Endothelial cell of umbilical vein (primary cell): ENCODE results near the gene SLC22A7. TPM values are rescaled to one million over a fixed set of nuclear protein-coding genes. Genes with fewer than 3 reads are reported as not detected.

Experiments
- BruUV-seq: library from RNA; stranded (reverse); fragments of 400-500 nt; replicated peaks from 2 replicates; lab custom pipeline; 2021; lab: Mats Ljungman, UMichigan
- CTCF ChIA-PET: fragments of 300-600, 350-600 bp; sonication (Branson Sonifier 250); formaldehyde crosslinking; loops from one replicate; lab custom pipeline; 2021; ENCODE audit warnings: antibody characterized with exemption, inconsistent platforms; lab: Charles Lee
- POLR2A ChIA-PET: fragments of 300-600, 350-600 bp; sonication (Branson Sonifier 250); formaldehyde crosslinking; loops from one replicate; lab custom pipeline; 2021; ENCODE audit warnings: antibody characterized with exemption, inconsistent platforms; lab: Charles Lee
- DNase-seq: peaks from one replicate; pipeline ENCODE4 v3.0.0-alpha.2; 2011; ENCODE audit warnings: low read depth, low spot score
- FAIRE-seq: peaks from 2 replicates; lab custom pipeline; 2011; peaks lifted over from hg19 to GRCh38; lab: Jason Lieb, UNC
- H2AFZ ChIP-seq: 2 replicates; pipeline ENCODE4 v1.6.0; 2012; ENCODE audit warnings: low read depth, low read length, control low read depth, inconsistent platforms
- H3K27ac ChIP-seq: 2 replicates; pipeline ENCODE4 v1.5.1; 2011; ENCODE audit warnings: low read depth, mild to moderate bottlenecking, control low read depth, low read length, moderate library complexity; ENCODE audit not compliant: insufficient read depth
- H3K27me3 ChIP-seq, 2 experiments: 2 replicates each; pipeline versions ENCODE4 v1.6.0 to v1.6.1; 2011; ENCODE audit warnings: low read length in 2 of 2, mixed read lengths in 1 of 2; ENCODE audit not compliant: control insufficient read depth in 2 of 2, insufficient read depth in 2 of 2
- H3K36me3 ChIP-seq, 2 experiments: 2 replicates in 1 of 2; 3 replicates in 1 of 2; pipeline ENCODE4 v1.5.1; 2011; ENCODE audit warnings: low read length in 2 of 2, mild to moderate bottlenecking in 1 of 2, moderate library complexity in 1 of 2; ENCODE audit not compliant: control insufficient read depth in 2 of 2, insufficient read depth in 2 of 2; ENCODE audit errors: extremely low read depth in 1 of 2
- H3K4me1 ChIP-seq: 3 replicates; pipeline ENCODE4 v1.5.1; 2011; ENCODE audit warnings: mild to moderate bottlenecking, low read length; ENCODE audit not compliant: control insufficient read depth, insufficient read depth; ENCODE audit errors: extremely low read depth
- H3K4me2 ChIP-seq: 2 replicates; pipeline ENCODE4 v1.6.1; 2011; ENCODE audit warnings: low read length, control low read depth, mixed read lengths; ENCODE audit not compliant: insufficient read depth
- H3K4me3 ChIP-seq, 3 experiments: fragments of 200-600 bp in 1 of 3; sonication (generic), shearing (Covaris generic) in 1 of 3; replicated peaks in 1 of 3; 2 replicates each; pipeline ENCODE4 v1.5.1; 2011 to 2016; ENCODE audit warnings: control low read depth in 3 of 3, low read length in 3 of 3, mild to moderate bottlenecking in 2 of 3, inconsistent platforms in 1 of 3, low read depth in 1 of 3, moderate library complexity in 1 of 3; ENCODE audit not compliant: insufficient read depth in 1 of 3
- H3K79me2 ChIP-seq: 2 replicates; pipeline ENCODE4 v1.6.0; 2012; ENCODE audit warnings: low read length, inconsistent platforms; ENCODE audit not compliant: control insufficient read depth, insufficient read depth
- H3K9ac ChIP-seq: replicated peaks from 2 replicates; pipeline ENCODE3; 2011; ENCODE audit warnings: low read length, control low read depth; ENCODE audit not compliant: insufficient read depth; ENCODE audit errors: extremely low read depth
- H3K9me1 ChIP-seq: replicated peaks from 3 replicates; pipeline ENCODE4 v1.6.0; 2011; ENCODE audit warnings: mild to moderate bottlenecking, low read length; ENCODE audit not compliant: control insufficient read depth, insufficient read depth; ENCODE audit errors: extremely low read depth
- H3K9me3 ChIP-seq: replicated peaks from 2 replicates; pipeline ENCODE4 v1.5.1; 2012; ENCODE audit warnings: low read length, inconsistent platforms; ENCODE audit not compliant: control insufficient read depth, insufficient read depth
- H4K20me1 ChIP-seq: replicated peaks from 2 replicates; pipeline ENCODE3; 2011; ENCODE audit warnings: mild to moderate bottlenecking, low read length; ENCODE audit not compliant: control insufficient read depth, insufficient read depth; ENCODE audit errors: extremely low read depth
- EZH2 ChIP-seq: IDR thresholded peaks from 2 replicates; pipeline ENCODE4 v1.6.1; 2012; ENCODE audit warnings: borderline replicate concordance, low read depth, mild to moderate bottlenecking, moderate library complexity, low read length, inconsistent platforms; ENCODE audit not compliant: severe bottlenecking
- FOS ChIP-seq: IDR thresholded peaks from 2 replicates; pipeline ENCODE4 v1.6.1; 2011; ENCODE audit warnings: mild to moderate bottlenecking, low read length, moderate library complexity, borderline replicate concordance; ENCODE audit not compliant: insufficient read depth
- GATA2 ChIP-seq: IDR thresholded peaks from 2 replicates; pipeline ENCODE4 v1.7.0; 2011; ENCODE audit warnings: low read depth, mild to moderate bottlenecking, moderate library complexity, mixed read lengths, low read length; ENCODE audit not compliant: insufficient read length, insufficient read depth
- JUN ChIP-seq: IDR thresholded peaks from 2 replicates; pipeline ENCODE4 v1.6.1; 2011; ENCODE audit warnings: borderline replicate concordance, low read depth; ENCODE audit not compliant: insufficient read length, insufficient read depth
- MYC ChIP-seq: IDR thresholded peaks from one replicate; pipeline ENCODE4 v1.6.1; 2011; ENCODE audit warnings: mild to moderate bottlenecking, low read depth, low read length
- POLR2A ChIP-seq: IDR thresholded peaks from 2 replicates; pipeline ENCODE4 v1.6.1; 2012; ENCODE audit warnings: low read depth, mild to moderate bottlenecking, control low read depth, low read length
- POLR2AphosphoS5 ChIP-seq: IDR thresholded peaks from 2 replicates; pipeline ENCODE4 v1.6.1; 2012; ENCODE audit warnings: low read depth, mild to moderate bottlenecking, control low read depth, low read length, moderate library complexity; ENCODE audit not compliant: insufficient read depth
- dilution Hi-C: fragments of 300-500 bp; cut with MboI; formaldehyde crosslinking; loops from one replicate; pipeline ENCODE4 v1.15.0; 2019; ENCODE audit warnings: low sequenced_read_pairs; ENCODE audit not compliant: extremely low pct_ligation_motif_present
- intact Hi-C: fragments of 100-400 bp; cut with micrococcal nuclease; formaldehyde crosslinking; loops from one replicate; pipeline ENCODE4 v1.10.0; 2022
- polyA plus RNA-seq, 4 experiments: library from polyadenylated mRNA; depleted of rRNA in 3 of 4; stranded (reverse) in 3 of 4; unstranded in 1 of 4; fragments of >200 nt; gene quantifications; 2 replicates each; pipeline versions ENCODE4 v1.2.1 to v1.2.3, GENCODE V29; 2011 to 2012; ENCODE audit warnings: missing spikeins in 1 of 4
- total RNA-seq: library from RNA; stranded (reverse); gene quantifications from 2 replicates; pipeline ENCODE4 v1.2.3, GENCODE V29; 2021
- TF ChIP-seq, protein P1 (sequence below), 2 donors: IDR thresholded peaks; 1 replicate in 1 of 2; 2 replicates in 1 of 2; pipeline ENCODE4 v1.5.1; 2011; ENCODE audit warnings: low read length in 2 of 2, mild to moderate bottlenecking in 2 of 2, moderate library complexity in 2 of 2, control low read depth in 1 of 2, inconsistent platforms in 1 of 2, low read depth in 1 of 2; ENCODE audit not compliant: insufficient read depth in 1 of 2; ENCODE audit errors: extremely low read depth in 1 of 2
- TF ChIP-seq, protein P2 (sequence below): IDR thresholded peaks from 2 replicates; pipeline ENCODE4 v1.6.1; 2011; ENCODE audit not compliant: insufficient read depth, insufficient read length

SLC22A7 gene
- total and polyA plus RNA-seq, 2 donors (not counting 3 experiments of a cell fraction or from before 2014, with no cell fraction given): not detected

DNA sequence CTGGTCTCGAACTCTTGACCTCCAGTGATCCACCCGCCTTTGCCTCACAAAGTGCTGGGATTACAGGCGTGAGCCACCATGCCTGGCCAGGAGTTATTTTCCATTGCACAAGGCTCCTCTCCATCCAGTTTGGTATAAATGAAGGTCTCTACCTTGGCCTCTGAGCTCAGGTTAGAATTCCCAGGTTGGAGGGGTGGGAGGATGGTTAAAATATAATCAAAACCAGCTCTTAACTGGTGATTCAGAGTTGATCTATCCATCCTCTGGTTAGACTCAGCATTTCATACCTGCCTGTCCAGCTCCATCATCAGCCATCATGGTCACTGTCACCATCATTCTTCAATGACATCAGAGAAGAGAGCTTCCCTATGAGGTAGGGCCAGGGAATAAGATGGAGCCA, 2.6 kb upstream of the SLC22A7 start:
- peaks cover 2 to 22% of the 10 kb centered on the region in 2 experiments for H3K27me3 ChIP-seq
- intact Hi-C loops: no loop called here
- H3K4me2 ChIP-seq: no peak overlapping the region
- H4K20me1 ChIP-seq: no peaks in the 10 kb centered on the region
- no peak overlapping the region for H3K4me3 ChIP-seq
- dilution Hi-C loops: no loop called here
- no TSS peak for BruUV-seq
- ChIA-PET POLR2A (no interaction called here), CTCF (no interaction called here)
- H2AFZ ChIP-seq: no peak overlapping the region
- H3K9me3 ChIP-seq: no peaks in the 10 kb centered on the region
- no peaks in the 10 kb centered on the region for H3K4me1 ChIP-seq
- no peak overlapping the region for H3K27ac ChIP-seq
- H3K36me3 ChIP-seq: no peaks in the 10 kb centered on the region
- DNase-seq (no peak), FAIRE-seq (no peak)
- H3K9ac ChIP-seq: no peak overlapping the region
- no peaks in the 10 kb centered on the region for H3K79me2 ChIP-seq
- TF ChIP-seq EZH2: no peak
- no peaks in the 10 kb centered on the region for H3K9me1 ChIP-seq

DNA sequence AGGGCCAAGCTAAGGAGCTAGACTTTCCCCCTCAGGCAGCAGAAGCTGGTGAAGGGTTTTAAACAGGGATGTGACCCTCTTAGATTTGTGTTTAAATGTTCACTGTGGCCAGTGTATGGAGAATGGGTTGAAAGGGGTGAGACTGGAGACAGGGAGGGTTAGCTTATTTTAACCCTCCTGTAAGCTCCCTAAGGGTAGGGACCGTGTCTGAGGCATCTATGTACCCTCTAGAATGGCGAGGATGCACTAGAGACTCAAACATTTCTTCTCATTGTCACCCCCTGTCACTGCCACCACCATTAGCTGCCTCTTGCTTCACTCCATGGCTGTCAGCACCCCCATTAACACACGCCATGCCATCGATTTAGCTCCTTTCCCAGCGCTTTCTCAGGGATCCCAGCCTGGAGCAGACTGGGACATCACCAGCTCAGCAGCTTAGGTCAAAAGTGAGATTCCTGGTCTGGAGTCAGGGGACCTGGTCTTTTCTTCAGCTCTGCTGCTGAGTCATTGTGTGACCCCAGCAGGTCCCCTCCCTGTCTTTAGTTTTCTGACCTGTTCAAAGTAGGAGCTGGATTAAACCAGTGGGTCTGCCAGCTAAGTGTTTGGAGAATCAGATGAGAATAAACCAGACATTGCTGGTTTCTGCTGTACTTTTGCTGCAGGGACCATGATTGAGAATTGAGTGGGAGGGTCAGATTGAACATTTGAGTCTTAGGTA, 1.1 kb upstream of the SLC22A7 start:
- Histone ChIP-seq H2AFZ (no peak overlapping the region), H3K9me3 (no peaks in the 10 kb centered on the region), H3K4me1 (no peaks in the 10 kb centered on the region), H3K9me1 (no peaks in the 10 kb centered on the region), H3K9ac (no peak overlapping the region), H3K4me3 (no peak overlapping the region), H4K20me1 (no peaks in the 10 kb centered on the region), H3K4me2 (no peak overlapping the region), H3K36me3 (no peaks in the 10 kb centered on the region), H3K27me3 (peaks cover 0 to 17% of the 10 kb centered on the region in 2 experiments), H3K79me2 (no peaks in the 10 kb centered on the region), H3K27ac (no peak overlapping the region)
- no peak for DNase-seq
- intact Hi-C loops (no loop called here), dilution Hi-C loops (no loop called here)
- ChIA-PET CTCF (interaction anchor here (0.9 to 1.7 kb wide), 9 partner anchors 9 to 73 kb away, joined by 3 to 6 read pairs (median 4); partner anchors contain the start of genes CRIP3, DNPH1 and ZNF318), POLR2A (no interaction called here)
- BruUV-seq: no TSS peak
- FAIRE-seq: no peak
- TF ChIP-seq, protein P1, sequence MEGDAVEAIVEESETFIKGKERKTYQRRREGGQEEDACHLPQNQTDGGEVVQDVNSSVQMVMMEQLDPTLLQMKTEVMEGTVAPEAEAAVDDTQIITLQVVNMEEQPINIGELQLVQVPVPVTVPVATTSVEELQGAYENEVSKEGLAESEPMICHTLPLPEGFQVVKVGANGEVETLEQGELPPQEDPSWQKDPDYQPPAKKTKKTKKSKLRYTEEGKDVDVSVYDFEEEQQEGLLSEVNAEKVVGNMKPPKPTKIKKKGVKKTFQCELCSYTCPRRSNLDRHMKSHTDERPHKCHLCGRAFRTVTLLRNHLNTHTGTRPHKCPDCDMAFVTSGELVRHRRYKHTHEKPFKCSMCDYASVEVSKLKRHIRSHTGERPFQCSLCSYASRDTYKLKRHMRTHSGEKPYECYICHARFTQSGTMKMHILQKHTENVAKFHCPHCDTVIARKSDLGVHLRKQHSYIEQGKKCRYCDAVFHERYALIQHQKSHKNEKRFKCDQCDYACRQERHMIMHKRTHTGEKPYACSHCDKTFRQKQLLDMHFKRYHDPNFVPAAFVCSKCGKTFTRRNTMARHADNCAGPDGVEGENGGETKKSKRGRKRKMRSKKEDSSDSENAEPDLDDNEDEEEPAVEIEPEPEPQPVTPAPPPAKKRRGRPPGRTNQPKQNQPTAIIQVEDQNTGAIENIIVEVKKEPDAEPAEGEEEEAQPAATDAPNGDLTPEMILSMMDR (IDR thresholded peaks at IDR 0.05; ENCODE audit: extremely low read depth in 1 of 2, insufficient read depth in 1 of 2, low read depth in 1 of 2, low read length in 2 of 2): no peak
- TF ChIP-seq MYC (no peak), FOS (no peak), GATA2 (no peak), POLR2A (no peak), JUN (no peak), POLR2AphosphoS5 (no peak), EZH2 (no peak)
- TF ChIP-seq, protein P2, sequence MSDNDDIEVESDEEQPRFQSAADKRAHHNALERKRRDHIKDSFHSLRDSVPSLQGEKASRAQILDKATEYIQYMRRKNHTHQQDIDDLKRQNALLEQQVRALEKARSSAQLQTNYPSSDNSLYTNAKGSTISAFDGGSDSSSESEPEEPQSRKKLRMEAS: no peak
